GM18909 (cell line): ENCODE data around the gene BLTP2.
A peak's percentile ranks its signal among the peaks of the same experiment; 100 is the strongest.
"Not testable (repeated sequence)": the region's sequence is repeated elsewhere in the genome, so short reads cannot be mapped to it uniquely, and the experiment has no call there.

Experiments
- ATAC-seq: cut with Tn5 transposase; IDR thresholded peaks from one replicate; pipeline ENCODE4 v1.9.1; 2021; ENCODE audit warnings: mild to moderate bottlenecking; ENCODE audit not compliant: unreplicated experiment, poor library complexity

The BLTP2 gene

GRCh38 chr17:28644787-28645575 lies at the start of gene BLTP2:
Gene BLTP2, minus strand, starts transcription at chr17:28645158. Its CDS starts 102 bp downstream, at chr17:28645056.
- ATAC-seq: peak; percentile 87

DNA sequence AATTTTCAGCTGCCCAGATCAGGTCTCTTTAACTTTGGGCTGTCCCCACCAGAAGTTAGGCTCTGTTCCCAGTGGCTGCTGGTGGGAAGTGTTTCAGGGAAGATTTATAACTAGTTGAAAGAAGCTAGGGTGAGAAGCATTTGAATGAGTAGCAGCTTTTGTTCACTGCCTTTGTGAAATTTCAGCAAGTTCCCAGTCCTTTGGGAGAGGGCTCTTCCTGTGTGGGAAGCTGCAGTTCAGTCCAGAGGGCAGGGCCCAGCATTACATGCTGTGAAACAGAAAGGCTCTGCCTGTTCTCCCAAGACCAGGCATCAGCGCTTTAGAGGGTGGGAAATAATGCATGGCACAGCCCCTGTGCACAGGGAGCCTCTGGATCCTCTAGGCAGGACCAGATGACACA lies 48.9 kb upstream of the BLTP2 start:
- no peak for ATAC-seq

DNA sequence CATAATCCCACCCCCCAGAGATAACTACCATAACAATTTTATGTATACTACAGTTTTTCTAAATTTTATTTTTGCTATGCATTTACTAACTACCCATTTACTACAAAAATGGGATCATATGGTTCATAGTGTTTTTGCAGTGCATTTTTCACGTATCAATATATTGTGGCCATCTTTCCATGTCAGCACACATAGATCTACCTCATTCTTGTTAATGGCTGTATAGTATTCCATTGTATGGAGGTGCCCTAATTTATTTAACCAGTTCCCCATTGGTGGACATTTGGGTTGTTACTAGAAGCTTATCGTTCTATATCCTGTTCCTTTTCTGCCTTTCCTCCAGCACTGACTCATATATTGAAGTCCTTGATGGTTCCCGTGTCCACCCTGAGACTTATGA lies 44.1 kb upstream of the BLTP2 start:
- no peak for ATAC-seq

GRCh38 chr17:28688481-28688880 lies 43.5 kb upstream of the BLTP2 start:
- no peak for ATAC-seq

- ATAC-seq: no peak
These were observed 41.3 kb upstream of the BLTP2 start for GRCh38 chr17:28686296-28686695.

DNA sequence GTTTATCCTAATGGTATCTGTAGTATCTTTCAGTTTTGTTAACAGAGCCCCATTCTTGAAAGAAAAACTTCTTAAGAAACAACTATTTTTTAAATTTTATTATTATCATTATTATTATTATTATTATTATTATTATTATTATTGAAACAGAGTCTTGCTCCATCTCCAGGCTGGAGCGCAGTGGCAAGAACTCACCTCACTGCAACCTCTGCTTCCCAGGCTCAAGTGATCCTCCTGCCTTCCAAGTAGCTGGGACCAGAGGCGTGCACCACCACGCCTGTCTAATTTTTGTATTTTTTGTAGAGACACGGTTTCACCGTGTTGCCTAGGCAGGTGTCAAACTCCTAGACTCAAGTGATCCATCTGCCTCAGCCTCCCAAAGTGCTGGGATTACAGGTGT lies 40.4 kb upstream of the BLTP2 start:
- no peak for ATAC-seq

DNA sequence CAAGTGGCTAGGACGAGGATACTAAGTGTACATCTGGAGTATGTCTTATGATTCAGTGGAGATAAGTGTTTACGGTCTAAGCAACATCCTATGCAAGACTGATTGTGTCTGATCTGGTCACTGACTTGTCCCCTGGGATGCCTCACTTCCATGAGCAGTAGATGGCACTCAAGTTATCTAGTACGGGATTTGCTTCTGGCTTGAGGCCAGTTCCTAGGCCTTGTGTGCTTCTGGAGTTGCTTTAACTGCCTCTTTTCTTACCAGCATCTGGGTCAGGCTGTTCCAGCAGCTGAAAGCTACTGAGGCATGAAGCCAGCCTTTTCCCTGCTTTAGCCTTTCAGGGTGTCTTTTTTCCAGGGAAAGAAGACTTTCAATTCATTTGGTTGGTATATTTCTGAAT lies 40.0 kb upstream of the BLTP2 start:
- no peak for ATAC-seq

- ATAC-seq: no peak
These were observed 37.7 kb upstream of the BLTP2 start for GRCh38 chr17:28682655-28683054.

DNA sequence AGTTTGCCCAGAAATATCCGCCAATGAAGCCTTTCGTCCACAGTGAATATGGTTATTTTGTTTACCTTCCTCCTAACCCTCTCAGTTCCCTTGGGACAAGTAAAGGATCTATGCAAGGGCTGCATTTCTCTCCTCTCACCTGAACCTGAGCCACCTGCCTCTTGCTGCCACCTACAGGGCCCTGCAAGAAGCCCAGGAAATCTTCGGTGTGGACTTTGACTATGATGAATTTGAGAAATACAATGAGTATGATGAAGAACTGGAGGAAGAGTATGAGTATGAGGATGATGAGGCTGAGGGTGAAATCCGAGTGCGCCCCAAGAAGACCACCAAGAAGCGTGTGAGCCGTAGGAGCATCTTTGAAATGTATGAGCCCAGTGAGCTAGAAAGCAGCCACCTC lies 31.0 kb upstream of the BLTP2 start:
- no peak for ATAC-seq

DNA sequence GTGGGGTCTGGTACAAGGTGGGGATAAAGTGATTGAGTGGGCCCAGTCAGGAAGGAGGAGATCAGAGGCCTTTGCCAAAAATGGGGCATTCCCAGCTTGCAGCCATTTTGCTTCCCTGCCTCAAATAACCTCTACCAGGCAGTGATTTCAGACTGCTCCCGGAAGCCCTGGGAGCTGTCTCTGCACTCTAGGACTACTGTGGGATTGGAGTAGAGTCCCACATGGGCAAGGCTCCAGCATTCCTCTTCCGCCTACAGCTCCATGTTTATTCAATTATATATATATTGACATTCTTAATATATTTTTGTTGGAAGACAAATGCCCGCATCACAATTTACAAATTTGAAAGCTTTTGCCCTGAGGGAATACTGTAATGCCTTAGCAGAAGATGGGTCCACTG lies 30.5 kb upstream of the BLTP2 start:
- ATAC-seq: no peak

- ATAC-seq: no peak
These were observed 25.0 kb upstream of the BLTP2 start for GRCh38 chr17:28669918-28670317.

DNA sequence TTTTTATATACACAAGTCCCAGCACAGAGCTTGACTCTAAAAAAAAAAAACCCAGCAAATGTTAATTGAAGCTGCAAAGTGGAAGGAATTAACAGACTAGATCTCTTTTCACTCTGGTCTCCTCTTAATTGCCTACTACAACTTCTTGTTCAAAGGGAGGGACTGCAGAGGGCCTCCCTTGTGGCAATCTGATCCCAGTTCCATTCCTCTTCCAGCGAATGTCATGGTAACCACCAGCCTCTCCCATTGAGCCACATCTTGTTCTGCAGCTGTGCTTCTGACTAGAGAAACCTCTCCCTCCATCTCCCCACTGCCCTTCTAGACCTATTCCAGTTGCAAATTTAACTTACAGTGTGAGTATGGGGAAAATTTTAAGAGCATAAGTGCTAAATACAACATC lies 22.9 kb upstream of the BLTP2 start:
- no peak for ATAC-seq

DNA sequence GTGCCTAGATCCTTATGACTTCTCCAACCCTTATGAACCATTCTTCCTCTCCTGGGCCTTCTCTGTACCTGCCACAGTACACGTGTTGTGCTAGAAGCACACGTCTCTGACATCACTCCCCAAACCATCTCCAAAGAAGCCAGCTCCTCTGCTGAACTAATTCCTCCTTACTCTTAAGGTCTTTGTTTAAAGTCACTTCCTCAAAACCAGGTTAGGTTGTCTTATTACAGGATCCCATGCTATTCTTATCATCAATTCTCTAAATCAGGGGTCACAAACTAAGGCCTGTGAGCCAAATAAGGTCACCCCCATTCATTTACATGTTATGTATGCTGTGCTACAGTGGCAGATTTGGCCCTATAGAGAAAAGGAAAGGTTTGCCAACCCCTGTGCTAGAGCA lies 21.0 kb upstream of the BLTP2 start:
- no peak for ATAC-seq

- ATAC-seq: no peak
These were observed 18.8 kb upstream of the BLTP2 start for GRCh38 chr17:28663723-28664122.

GRCh38 chr17:28662527-28662829 lies 17.5 kb upstream of the BLTP2 start:
- no peak for ATAC-seq

GRCh38 chr17:28661635-28662526 lies 16.9 kb upstream of the BLTP2 start, which contains the start of the genes SDF2 and SUPT6H:
Gene SDF2, minus strand, starts transcription at chr17:28661906. Its CDS starts 30 bp downstream, at chr17:28661876.
Gene SUPT6H, plus strand, starts transcription at chr17:28662205. Its CDS starts 11,197 bp downstream, at chr17:28673402.
- ATAC-seq: peak; percentile 83

DNA sequence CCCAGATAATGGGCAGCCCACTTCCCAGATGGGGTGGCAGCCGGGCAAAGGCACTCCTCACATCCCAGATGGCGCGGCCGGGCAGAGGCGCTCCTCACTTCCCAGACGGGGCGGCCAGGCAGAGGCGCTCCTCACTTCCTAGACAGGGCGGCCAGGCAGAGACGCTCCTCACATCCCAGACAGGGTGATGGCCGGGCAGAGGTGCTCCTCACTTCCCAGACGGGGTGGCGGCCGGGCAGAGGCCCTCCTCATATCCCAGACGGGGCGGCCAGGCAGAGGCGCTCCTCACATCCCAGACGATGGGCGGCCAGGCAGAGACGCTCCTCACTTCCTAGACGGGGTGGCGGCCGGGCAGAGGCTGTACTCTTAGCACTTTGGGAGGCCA lies 14.5 kb upstream of the BLTP2 start:
- not testable (repeated sequence) for ATAC-seq

DNA sequence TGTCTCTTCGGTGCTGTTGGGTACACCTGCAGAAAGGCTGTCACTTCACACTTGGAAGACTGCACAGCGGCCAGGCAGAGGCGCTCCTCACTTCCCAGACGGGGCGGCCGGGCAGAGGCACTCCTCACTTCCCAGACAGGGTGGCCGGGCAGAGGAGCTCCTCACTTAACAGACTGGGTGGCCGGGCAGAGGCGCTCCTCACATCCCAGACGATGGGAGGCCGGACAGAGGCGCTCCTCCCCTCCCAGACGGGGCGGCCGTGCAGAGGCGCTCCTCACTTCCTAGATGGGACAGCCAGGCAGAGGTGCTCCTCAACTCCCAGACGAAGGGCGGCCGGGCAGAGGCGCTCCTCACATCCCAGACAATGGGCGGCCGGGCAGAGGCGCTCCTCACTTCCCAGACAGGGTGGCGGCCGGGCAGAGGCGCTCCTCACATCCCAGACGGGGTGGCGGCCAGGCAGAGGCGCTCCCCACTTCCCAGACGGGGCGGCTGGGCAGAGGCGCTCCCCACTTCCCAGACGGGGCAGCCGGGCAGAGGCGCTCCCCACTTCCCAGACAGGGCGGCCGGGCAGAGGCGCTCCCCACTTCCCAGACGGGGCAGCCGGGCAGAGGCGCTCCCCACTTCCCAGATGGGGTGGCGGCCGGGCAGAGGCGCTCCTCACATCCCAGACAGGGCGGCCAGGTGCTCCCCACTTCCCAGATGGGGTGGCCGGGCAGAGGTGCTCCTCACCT lies 14.0 kb upstream of the BLTP2 start:
- ATAC-seq: not testable (repeated sequence)

DNA sequence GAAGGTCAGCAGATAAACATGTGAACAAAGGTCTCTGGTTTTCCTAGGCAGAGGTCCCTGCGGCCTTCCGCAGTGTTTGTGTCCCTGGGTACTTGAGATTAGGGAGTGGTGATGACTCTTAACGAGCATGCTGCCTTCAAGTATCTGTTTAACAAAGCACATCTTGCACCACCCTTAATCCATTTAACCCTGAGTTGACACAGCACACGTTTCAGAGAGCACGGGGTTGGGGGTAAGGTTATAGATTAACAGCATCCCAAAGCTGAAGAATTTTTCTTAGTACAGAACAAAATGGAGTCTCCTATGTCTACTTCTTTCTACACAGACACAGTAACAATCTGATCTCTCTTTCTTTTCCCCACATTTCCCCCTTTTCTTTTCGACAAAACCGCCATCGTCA lies 13.4 kb upstream of the BLTP2 start:
- not testable (repeated sequence) for ATAC-seq

DNA sequence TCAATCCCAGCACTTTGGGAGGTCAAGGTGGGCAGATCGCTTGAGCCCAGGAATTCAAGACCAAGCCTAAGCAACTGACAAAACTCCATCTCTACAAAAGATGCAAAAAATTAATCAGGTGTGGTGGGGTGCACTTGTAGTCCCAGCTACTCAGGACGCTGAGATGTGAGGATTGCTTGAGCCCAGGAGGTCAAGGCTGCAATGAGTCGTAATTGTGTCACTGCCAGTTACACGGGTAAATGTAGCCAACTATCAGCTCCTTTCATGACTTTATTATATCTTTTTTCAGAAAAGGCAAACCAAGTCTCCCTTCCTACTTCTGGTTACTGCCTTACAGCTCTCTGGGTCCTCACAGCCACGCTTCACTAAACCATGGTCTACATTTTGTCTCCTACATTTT lies 12.8 kb upstream of the BLTP2 start:
- no peak for ATAC-seq

- no peak for ATAC-seq
These were observed 10.2 kb upstream of the BLTP2 start for GRCh38 chr17:28655160-28655559.
